Uterus (tissue), 4 donors: ENCODE data around the gene KRTAP5-11. TPM values are rescaled to one million over a fixed set of nuclear protein-coding genes. Genes with fewer than 3 reads are reported as not detected.
"Not testable (repeated sequence)": the region's sequence is repeated elsewhere in the genome, so short reads cannot be mapped to it uniquely, and the experiment has no call there.

ENCODE experiments used
- DNase-seq, 2 donors: peaks; one replicate each; pipeline ENCODE4 v3.0.0-alpha.2; 2019 to 2020
- H3K27ac ChIP-seq, 2 donors: fragments of 200-600 bp; sonication (generic); 1 replicate in 1 of 2; 2 replicates in 1 of 2; pipeline ENCODE4 v1.5.1; 2016 to 2018
- H3K27me3 ChIP-seq, 2 donors: fragments of 200-600 bp; sonication (generic); one replicate each; pipeline ENCODE4 v1.5.1; 2018 to 2019; ENCODE audit warnings: control low read depth in 1 of 2
- H3K36me3 ChIP-seq, 2 donors: fragments of 200-600 bp; sonication (generic); one replicate each; pipeline ENCODE4 v1.5.1; 2019; ENCODE audit warnings: control low read depth in 1 of 2
- H3K4me1 ChIP-seq, 2 donors: fragments of 200-600 bp; sonication (generic); one replicate each; pipeline ENCODE4 v1.5.1; 2018 to 2019; ENCODE audit warnings: control low read depth in 1 of 2
- H3K4me3 ChIP-seq, 2 donors: fragments of 200-600 bp; sonication (generic); 1 replicate in 1 of 2; 2 replicates in 1 of 2; pipeline ENCODE4 v1.5.1; 2018 to 2019; ENCODE audit warnings: mild to moderate bottlenecking in 1 of 2
- H3K9me3 ChIP-seq, 2 donors: fragments of 200-600 bp; sonication (generic); one replicate each; pipeline ENCODE4 v1.5.1; 2019; ENCODE audit warnings: control low read depth in 1 of 2
- POLR2A ChIP-seq, 2 donors: fragments of 450-650 bp; IDR thresholded peaks; one replicate each; pipeline ENCODE4 v1.6.1; 2016; ENCODE audit warnings: antibody characterized with exemption in 2 of 2, mild to moderate bottlenecking in 1 of 2, moderate library complexity in 1 of 2
- intact Hi-C: fragments of 100-400 bp; cut with DNase I; formaldehyde crosslinking; loops from one replicate; pipeline ENCODE4 v1.15.1; 2023; ENCODE audit warnings: low total_unique reads
- total RNA-seq, 4 donors: library from RNA; depleted of rRNA in 3 of 4; stranded (reverse); fragments of >200 nt in 3 of 4; gene quantifications; one replicate each; pipeline versions ENCODE4 v1.1.0 to v1.2.4, GENCODE V29; 2014 to 2023
- TF ChIP-seq, protein P1 (sequence below), 4 experiments: fragments of 200-600 bp in 2 of 4; fragments of 450-650 bp in 2 of 4; sonication (generic) in 2 of 4; IDR thresholded peaks; one replicate each; pipeline ENCODE4 v1.5.1; 2016 to 2019; ENCODE audit warnings: antibody characterized with exemption in 4 of 4, mild to moderate bottlenecking in 2 of 4, moderate library complexity in 1 of 4
- donor health status: DM: yes; HTN: yes; CAD: no.

The KRTAP5-11 gene
- total RNA-seq, 4 donors from 2014 or later: not detected

DNA sequence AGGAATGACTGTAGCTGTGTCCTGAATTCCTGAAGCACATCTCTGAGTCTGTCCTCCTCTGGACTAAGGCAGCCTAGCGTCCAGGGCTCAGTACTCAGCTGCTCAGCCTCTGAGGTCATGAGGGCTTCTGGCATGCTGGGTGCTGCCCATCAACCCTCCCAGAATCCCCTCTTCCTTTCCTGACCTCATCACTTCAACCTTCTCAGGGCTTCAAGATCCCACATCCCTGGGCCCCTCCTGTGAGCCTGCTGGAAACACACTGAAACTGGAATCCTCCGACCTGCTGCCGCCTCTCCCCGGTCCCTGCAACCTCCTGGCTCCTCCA lies 44.0 kb downstream of the KRTAP5-11 start:
- no peak for TF ChIP-seq POLR2A (IDR thresholded peaks at IDR 0.05)
- TF ChIP-seq, protein P1, sequence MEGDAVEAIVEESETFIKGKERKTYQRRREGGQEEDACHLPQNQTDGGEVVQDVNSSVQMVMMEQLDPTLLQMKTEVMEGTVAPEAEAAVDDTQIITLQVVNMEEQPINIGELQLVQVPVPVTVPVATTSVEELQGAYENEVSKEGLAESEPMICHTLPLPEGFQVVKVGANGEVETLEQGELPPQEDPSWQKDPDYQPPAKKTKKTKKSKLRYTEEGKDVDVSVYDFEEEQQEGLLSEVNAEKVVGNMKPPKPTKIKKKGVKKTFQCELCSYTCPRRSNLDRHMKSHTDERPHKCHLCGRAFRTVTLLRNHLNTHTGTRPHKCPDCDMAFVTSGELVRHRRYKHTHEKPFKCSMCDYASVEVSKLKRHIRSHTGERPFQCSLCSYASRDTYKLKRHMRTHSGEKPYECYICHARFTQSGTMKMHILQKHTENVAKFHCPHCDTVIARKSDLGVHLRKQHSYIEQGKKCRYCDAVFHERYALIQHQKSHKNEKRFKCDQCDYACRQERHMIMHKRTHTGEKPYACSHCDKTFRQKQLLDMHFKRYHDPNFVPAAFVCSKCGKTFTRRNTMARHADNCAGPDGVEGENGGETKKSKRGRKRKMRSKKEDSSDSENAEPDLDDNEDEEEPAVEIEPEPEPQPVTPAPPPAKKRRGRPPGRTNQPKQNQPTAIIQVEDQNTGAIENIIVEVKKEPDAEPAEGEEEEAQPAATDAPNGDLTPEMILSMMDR (IDR thresholded peaks at IDR 0.05): no peak
- DNase-seq: no peak
- no peaks in the 10 kb centered on the region for H3K27me3 ChIP-seq
- H3K36me3 ChIP-seq: no peaks in the 10 kb centered on the region
- H3K27ac ChIP-seq: no peak overlapping the region
- no peak overlapping the region for H3K4me3 ChIP-seq
- H3K9me3 ChIP-seq: no peaks in the 10 kb centered on the region
- H3K4me1 ChIP-seq: no peaks in the 10 kb centered on the region
- intact Hi-C loops: no loop called here

DNA sequence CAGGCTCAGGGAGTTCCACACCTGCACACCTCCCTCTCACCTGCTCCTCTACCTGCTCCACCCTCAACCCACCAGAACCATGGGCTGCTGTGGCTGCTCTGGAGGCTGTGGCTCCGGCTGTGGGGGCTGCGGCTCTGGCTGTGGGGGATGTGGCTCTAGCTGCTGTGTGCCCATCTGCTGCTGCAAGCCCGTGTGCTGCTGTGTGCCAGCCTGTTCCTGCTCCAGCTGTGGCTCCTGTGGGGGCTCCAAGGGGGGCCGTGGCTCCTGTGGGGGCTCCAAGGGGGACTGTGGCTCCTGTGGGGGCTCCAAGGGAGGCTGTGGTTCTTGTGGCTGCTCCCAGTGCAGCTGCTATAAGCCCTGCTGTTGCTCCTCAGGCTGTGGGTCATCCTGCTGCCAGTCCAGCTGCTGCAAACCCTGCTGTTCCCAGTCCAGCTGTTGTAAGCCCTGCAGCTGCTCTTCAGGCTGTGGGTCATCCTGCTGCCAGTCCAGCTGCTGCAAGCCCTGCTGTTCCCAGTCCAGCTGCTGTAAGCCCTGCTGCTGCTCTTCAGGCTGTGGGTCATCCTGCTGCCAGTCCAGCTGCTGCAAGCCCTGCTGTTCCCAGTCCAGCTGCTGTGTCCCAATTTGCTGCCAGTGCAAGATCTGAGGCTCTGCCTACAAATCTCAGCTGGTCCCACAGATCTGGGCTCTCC lies 44.6 kb downstream of the KRTAP5-11 start, which contains the start of gene KRTAP5-8:
Gene KRTAP5-8, plus strand, starts transcription at position 49 of the 689 bp plus-strand sequence. Its CDS starts 31 bp downstream, at position 80.
- DNase-seq, H3K4me1 ChIP-seq, H3K27me3 ChIP-seq, H3K27ac ChIP-seq, intact Hi-C loops, H3K36me3 ChIP-seq, H3K9me3 ChIP-seq, H3K4me3 ChIP-seq: not testable (repeated sequence)

DNA sequence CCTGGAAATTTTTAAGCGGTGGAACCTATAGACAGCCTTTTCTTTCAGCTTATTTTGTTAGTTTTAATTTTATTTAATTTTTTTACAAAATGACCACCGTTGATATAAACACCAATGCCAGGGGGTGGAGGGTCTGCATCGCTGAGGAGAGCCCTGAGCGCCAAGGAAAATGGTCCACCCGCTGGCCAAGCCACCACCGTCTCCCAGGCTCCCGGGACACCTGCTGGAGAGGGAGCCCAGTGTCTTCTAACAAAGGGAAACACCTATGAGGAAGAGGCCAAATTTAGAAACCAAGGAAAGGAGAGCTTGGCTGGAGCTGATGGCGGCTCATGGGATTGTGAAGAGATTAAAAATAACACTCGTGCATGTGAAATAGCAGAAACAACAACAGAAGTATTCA lies 45.1 kb downstream of the KRTAP5-11 start:
- H3K36me3 ChIP-seq: no peaks in the 10 kb centered on the region
- no peak overlapping the region for H3K4me3 ChIP-seq
- DNase-seq: no peak
- H3K4me1 ChIP-seq: no peaks in the 10 kb centered on the region
- no peaks in the 10 kb centered on the region for H3K9me3 ChIP-seq
- H3K27me3 ChIP-seq: no peaks in the 10 kb centered on the region
- TF ChIP-seq, protein P1 (IDR thresholded peaks at IDR 0.05): no peak
- no peak for TF ChIP-seq POLR2A (IDR thresholded peaks at IDR 0.05)
- H3K27ac ChIP-seq: no peak overlapping the region
- intact Hi-C loops: no loop called here

DNA sequence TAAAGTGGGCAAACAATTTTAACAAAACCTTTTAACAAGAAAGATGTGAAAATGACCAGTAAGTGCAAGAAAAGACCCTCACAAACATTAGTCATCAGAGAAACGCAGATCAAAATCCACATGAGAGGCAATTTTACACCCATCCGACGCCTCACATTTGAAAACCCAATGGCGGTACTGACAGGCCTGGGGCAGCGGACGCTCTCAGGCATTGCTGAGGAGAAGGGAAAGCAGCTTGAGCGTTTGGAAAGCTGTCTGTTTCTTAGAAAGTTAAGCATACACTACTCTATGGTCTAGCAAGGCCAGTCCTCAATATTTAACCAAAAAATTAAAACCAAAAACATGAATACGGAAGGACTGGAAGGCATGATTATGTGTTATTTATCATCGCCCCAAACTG lies 46.9 kb downstream of the KRTAP5-11 start:
- Histone ChIP-seq H3K9me3 (no peaks in the 10 kb centered on the region), H3K4me1 (no peaks in the 10 kb centered on the region), H3K27ac (no peak overlapping the region), H3K4me3 (no peak overlapping the region), H3K27me3 (no peaks in the 10 kb centered on the region), H3K36me3 (no peaks in the 10 kb centered on the region)
- DNase-seq: no peak
- intact Hi-C loops: no loop called here
- TF ChIP-seq POLR2A (IDR thresholded peaks at IDR 0.05): no peak
- TF ChIP-seq, protein P1 (IDR thresholded peaks at IDR 0.05): no peak

DNA sequence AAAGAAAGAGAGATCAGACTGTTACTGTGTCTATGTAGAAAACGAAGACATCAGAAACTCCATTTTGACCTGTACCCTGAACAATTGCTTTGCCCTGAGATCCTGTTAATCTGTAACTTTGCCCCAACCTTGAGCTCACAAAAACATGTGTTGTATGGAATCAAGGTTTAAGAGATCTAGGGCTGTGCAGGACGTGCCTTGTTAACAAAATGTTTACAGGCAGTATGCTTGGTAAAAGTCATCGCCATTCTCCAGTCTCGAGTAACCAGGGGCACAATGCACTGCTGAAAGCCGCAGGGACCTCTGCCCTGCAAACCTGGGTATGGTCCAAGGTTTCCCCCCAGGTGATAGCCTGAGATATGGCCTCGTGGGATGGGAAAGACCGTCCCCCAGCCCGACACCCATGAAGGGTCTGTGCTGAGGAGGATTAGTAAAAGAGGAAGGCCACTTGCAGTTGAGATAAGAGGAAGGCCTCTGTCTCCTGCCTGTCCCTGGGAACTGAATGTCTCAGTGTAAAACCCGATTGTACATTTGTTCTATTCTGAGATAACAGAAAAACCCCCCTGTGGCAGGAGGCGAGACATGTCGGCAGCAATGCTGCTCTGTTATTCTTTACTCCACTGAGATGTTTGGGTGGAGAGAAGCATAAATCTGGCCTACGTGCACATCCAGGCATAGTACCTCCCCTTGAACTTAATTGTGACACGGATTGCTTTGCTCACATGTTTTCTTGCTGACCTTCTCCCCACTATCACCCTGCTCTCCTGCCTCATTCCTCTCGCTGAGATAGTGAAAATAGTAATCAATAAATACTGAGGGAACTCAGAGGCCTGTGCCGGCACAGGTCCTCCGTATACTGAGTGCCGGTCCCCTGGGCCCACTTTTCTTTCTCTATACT lies 47.7 kb downstream of the KRTAP5-11 start:
- H3K4me3 ChIP-seq, intact Hi-C loops, H3K36me3 ChIP-seq, H3K27ac ChIP-seq, DNase-seq, H3K4me1 ChIP-seq, H3K9me3 ChIP-seq, H3K27me3 ChIP-seq: not testable (repeated sequence)

DNA sequence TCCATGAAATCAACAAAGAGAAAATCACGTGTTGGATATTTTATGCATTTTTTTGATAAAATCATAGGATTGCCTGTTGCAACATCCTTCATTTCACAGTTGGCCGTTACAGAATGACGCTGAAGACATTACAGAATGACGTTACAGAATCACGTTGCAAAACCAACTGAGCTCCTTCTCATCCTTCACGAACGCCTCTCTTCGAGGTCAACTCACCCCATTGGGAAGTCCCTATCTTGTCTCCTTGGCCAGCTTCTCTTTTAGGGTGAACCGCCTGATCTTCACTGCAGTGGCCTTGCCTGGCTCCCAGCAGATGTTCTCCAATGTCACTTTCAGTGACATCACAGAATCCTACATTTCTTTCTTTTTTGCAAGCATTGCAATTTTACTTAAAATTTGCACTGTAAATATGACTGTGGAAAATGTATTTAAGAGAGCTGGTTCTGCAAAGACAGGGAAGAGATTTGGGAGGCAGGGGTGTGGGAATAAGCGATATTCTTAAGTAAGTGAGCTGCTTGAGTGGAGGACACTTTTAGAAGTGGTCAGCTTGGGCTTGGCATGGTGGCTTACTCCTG lies 50.6 kb downstream of the KRTAP5-11 start:
- H3K27me3 ChIP-seq: no peaks in the 10 kb centered on the region
- no peak for TF ChIP-seq POLR2A (IDR thresholded peaks at IDR 0.05)
- TF ChIP-seq, protein P1 (IDR thresholded peaks at IDR 0.05): no peak
- H3K4me1 ChIP-seq: no peaks in the 10 kb centered on the region
- intact Hi-C loops: no loop called here
- H3K27ac ChIP-seq: no peak overlapping the region
- DNase-seq: no peak
- H3K9me3 ChIP-seq: no peaks in the 10 kb centered on the region
- no peaks in the 10 kb centered on the region for H3K36me3 ChIP-seq
- H3K4me3 ChIP-seq: no peak overlapping the region
